Naive thymus-derived CD4-positive, alpha-beta T cell (primary cell): ENCODE results near the gene ITGB4. TPM values are rescaled to one million over a fixed set of nuclear protein-coding genes. Genes with fewer than 3 reads are reported as not detected.

Experiments
- ATAC-seq: fragments of 150-1000 bp; cut with Tn5 transposase; 2 replicates; pipeline ENCODE4 v1.10.0; 2021; ENCODE audit warnings: mild to moderate bottlenecking, moderate library complexity
- CTCF ChIA-PET: fragments of 350-600 bp; sonication (Branson Sonifier 250); formaldehyde crosslinking; loops from one replicate; lab custom pipeline; 2021; ENCODE audit warnings: antibody characterized with exemption; lab: Charles Lee
- POLR2A ChIA-PET: fragments of 350-600 bp; sonication (Branson Sonifier 250); formaldehyde crosslinking; loops from one replicate; lab custom pipeline; 2021; ENCODE audit warnings: antibody characterized with exemption, inconsistent platforms; lab: Charles Lee
- DNase-seq, 9 donors: peaks; one replicate each; pipeline versions ENCODE4 v3.0.0 to v3.0.0-alpha.2; 2020 to 2022; ENCODE audit warnings: mixed read lengths in 1 of 9
- H3K27ac ChIP-seq: one replicate; pipeline ENCODE4 v1.7.0; 2013; ENCODE audit warnings: mild to moderate bottlenecking, low read depth, low read length, moderate library complexity
- H3K27me3 ChIP-seq, 2 donors: one replicate each; pipeline ENCODE4 v1.7.0; 2013; ENCODE audit warnings: low read length in 2 of 2, mild to moderate bottlenecking in 2 of 2, moderate library complexity in 2 of 2; ENCODE audit not compliant: control insufficient read depth in 2 of 2, insufficient read depth in 2 of 2
- H3K36me3 ChIP-seq, 3 experiments: 1 replicate in 2 of 3; 2 replicates in 1 of 3; pipeline ENCODE4 v1.7.0; 2013; ENCODE audit warnings: low read length in 3 of 3, mild to moderate bottlenecking in 3 of 3, moderate library complexity in 1 of 3; ENCODE audit not compliant: insufficient read depth in 3 of 3, control insufficient read depth in 2 of 3
- H3K4me1 ChIP-seq, 2 donors: one replicate each; pipeline ENCODE4 v1.7.0; 2013; ENCODE audit warnings: low read length in 2 of 2, mild to moderate bottlenecking in 2 of 2, moderate library complexity in 1 of 2; ENCODE audit not compliant: control insufficient read depth in 2 of 2, insufficient read depth in 2 of 2
- H3K4me3 ChIP-seq: 2 replicates; pipeline ENCODE4 v1.7.0; 2013; ENCODE audit warnings: mild to moderate bottlenecking, low read length
- H3K9me3 ChIP-seq, 3 experiments: 1 replicate in 2 of 3; 2 replicates in 1 of 3; pipeline ENCODE4 v1.7.0; 2013; ENCODE audit warnings: low read length in 3 of 3; ENCODE audit not compliant: control insufficient read depth in 2 of 3
- H3K27ac Mint-ChIP-seq, 9 donors: one replicate each; pipeline ENCODE4 v1.8.0; 2020 to 2022; ENCODE audit warnings: mixed read lengths in 9 of 9, mild to moderate bottlenecking in 8 of 9, moderate library complexity in 5 of 9, inconsistent platforms in 2 of 9
- H3K27me3 Mint-ChIP-seq, 5 donors: one replicate each; pipeline ENCODE4 v1.8.0; 2021 to 2022; ENCODE audit warnings: mixed read lengths in 5 of 5, mild to moderate bottlenecking in 1 of 5
- H3K36me3 Mint-ChIP-seq, 5 donors: one replicate each; pipeline ENCODE4 v1.8.0; 2020 to 2022; ENCODE audit warnings: mixed read lengths in 5 of 5, mild to moderate bottlenecking in 3 of 5, inconsistent platforms in 1 of 5
- H3K4me1 Mint-ChIP-seq, 7 donors: one replicate each; pipeline ENCODE4 v1.8.0; 2020 to 2022; ENCODE audit warnings: mixed read lengths in 7 of 7, mild to moderate bottlenecking in 3 of 7, inconsistent platforms in 1 of 7
- H3K4me3 Mint-ChIP-seq, 10 donors: one replicate each; pipeline ENCODE4 v1.8.0; 2020 to 2022; ENCODE audit warnings: mild to moderate bottlenecking in 10 of 10, mixed read lengths in 10 of 10, moderate library complexity in 6 of 10, inconsistent platforms in 2 of 10
- H3K9me3 Mint-ChIP-seq, 11 donors: one replicate each; pipeline ENCODE4 v1.8.0; 2020 to 2022; ENCODE audit warnings: mixed read lengths in 11 of 11, mild to moderate bottlenecking in 4 of 11, inconsistent platforms in 1 of 11, moderate library complexity in 1 of 11
- intact Hi-C, 2 donors: fragments of 100-400 bp; cut with micrococcal nuclease; formaldehyde crosslinking; loops; one replicate each; pipeline ENCODE4 v1.15.1; 2023
- polyA plus RNA-seq, 2 donors: library from polyadenylated mRNA; unstranded; fragments of 300-500 nt; fragmentation: Illumina TruSeq; gene quantifications; one replicate each; pipeline ENCODE4 v1.2.3, GENCODE V29; 2021
- total RNA-seq, 6 experiments: library from RNA in 5 of 6; stranded (reverse) in 5 of 6; gene quantifications; 1 replicate in 5 of 6; 2 replicates in 1 of 6; pipeline ENCODE4 v1.2.3 and lab custom pipeline; 2021 to 2026

ITGB4 gene
- total and polyA plus RNA-seq, 7 experiments from 2014 or later = 0.09 to 1.8 (median 0.77) TPM

GRCh38 chr17:75752405-75752709, 31.1 kb downstream of the ITGB4 start:
- DNase-seq = no peak

DNA sequence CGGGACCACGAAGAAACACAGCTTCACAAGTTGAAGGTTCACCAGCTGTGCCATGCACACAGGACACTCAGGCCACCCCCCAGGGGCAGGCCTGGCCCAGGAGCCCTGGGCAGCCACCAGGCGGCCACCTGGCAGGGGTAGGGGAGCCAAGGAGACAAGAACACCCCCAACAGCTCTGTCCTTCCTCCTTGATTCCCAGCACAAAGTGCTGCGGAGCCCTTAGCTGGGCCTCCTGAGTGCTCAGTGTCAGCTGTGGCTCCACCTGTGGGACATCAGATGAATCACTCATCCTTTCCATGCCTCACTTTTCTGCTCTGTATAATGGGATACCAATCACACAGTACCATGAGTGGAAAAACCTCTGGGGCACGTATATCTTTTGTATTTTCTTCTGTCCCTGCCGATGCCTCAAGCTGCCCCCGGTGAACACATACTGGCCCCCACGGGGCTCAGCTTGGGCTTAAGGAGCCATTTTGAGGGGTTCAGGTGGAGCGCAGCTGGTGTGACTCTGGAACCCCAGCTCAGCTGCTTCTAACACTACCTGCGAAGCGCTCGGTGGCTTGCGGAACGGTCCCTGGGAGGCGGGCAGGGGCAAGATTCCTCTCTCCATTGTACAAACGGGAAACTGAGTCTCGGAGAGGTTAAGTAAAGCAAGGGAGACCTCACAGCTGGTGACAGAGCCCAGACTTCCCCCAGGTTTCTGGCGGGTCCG, 31.7 kb downstream of the ITGB4 start:
- CTCF ChIA-PET = interaction anchor here (0.6 to 2.8 kb wide), 38 partner anchors 8 to 546 kb away, joined by 3 to 21 read pairs (median 5); partner anchors contain the start of genes GALK1, RECQL5, SAP30BP and SLC25A19
- ATAC-seq (no peak), DNase-seq (no peak)
- intact Hi-C loops = loop anchor here (1.0 to 2.0 kb wide), 5 partner anchors 12 to 252 kb away; partner anchors contain the start of genes GALK1 (in 1 of the 2), TRIM65 (in 1 of the 2) and UNK (in 1 of the 2)
- H3K36me3 Mint-ChIP-seq = no peaks in the 10 kb centered on the region
- POLR2A ChIA-PET = interaction anchor here (0.5 to 2.5 kb wide), 26 partner anchors 9 to 632 kb away, joined by 3 to 62 read pairs (median 4); partner anchors contain the start of genes GALK1, MYO15B, RECQL5 and SAP30BP
- H3K27ac Mint-ChIP-seq = peak overlapping the region in 1 of 9 donors; percentile 59
- Histone ChIP-seq H3K9me3 (no peaks in the 10 kb centered on the region), H3K27me3 (no peaks in the 10 kb centered on the region), H3K27ac (peak overlapping the region; percentile 67), H3K36me3 (peaks cover 0 to 10% (median 0%) of the 10 kb centered on the region in 3 experiments), H3K4me1 (peaks cover 5 to 17% of the 10 kb centered on the region in 2 donors), H3K4me3 (peak overlapping the region; percentile 61)
- H3K4me3 Mint-ChIP-seq = peak overlapping the region; percentile 21 to 89 (median 58)
- peaks cover 6 to 19% (median 13%) of the 10 kb centered on the region in 7 donors for H3K4me1 Mint-ChIP-seq
- H3K9me3 Mint-ChIP-seq = no peaks in the 10 kb centered on the region
- H3K27me3 Mint-ChIP-seq = peaks cover 0 to 4% (median 0%) of the 10 kb centered on the region in 5 donors

More at GRCh38 chr17:75752405-75752709, 31.1 kb downstream of the ITGB4 start:
- Mint-ChIP-seq H3K4me1 (peaks cover 12 to 24% (median 18%) of the 10 kb centered on the region in 7 donors), H3K36me3 (no peaks in the 10 kb centered on the region), H3K27me3 (peaks cover 0 to 5% (median 0%) of the 10 kb centered on the region in 5 donors), H3K27ac (peak overlapping the region in 1 of 9 donors; percentile 82), H3K4me3 (peak overlapping the region in 6 of 10 donors; percentile 9 to 51 (median 40)), H3K9me3 (no peaks in the 10 kb centered on the region)
- no peak overlapping the region for H3K4me3 ChIP-seq
- peaks cover 0 to 4% (median 0%) of the 10 kb centered on the region in 3 experiments for H3K36me3 ChIP-seq
- peaks cover 5 to 17% of the 10 kb centered on the region in 2 donors for H3K4me1 ChIP-seq
- no peak for ATAC-seq
- intact Hi-C loops = loop anchor here in 1 of 2 donors (2.0 kb wide), 4 partner anchors 24 to 252 kb away; partner anchors contain the start of genes TRIM65 and UNK
- H3K9me3 ChIP-seq = no peaks in the 10 kb centered on the region
- POLR2A ChIA-PET = interaction anchor here (0.7 to 2.5 kb wide), 3 partner anchors 12 to 103 kb away, joined by 3 to 62 read pairs (median 4); partner anchors contain the start of gene WBP2
- no peak overlapping the region for H3K27ac ChIP-seq
- CTCF ChIA-PET = interaction anchor here (0.6 to 2.8 kb wide), 5 partner anchors 32 to 119 kb away, joined by 3 to 21 read pairs (median 9); partner anchors contain the start of genes SMIM5 and UNK
- H3K27me3 ChIP-seq = no peaks in the 10 kb centered on the region

GRCh38 chr17:75753514-75754377, 32.5 kb downstream of the ITGB4 start:
- Mint-ChIP-seq H3K4me1 (peaks cover 6 to 18% (median 12%) of the 10 kb centered on the region in 7 donors), H3K27me3 (peaks cover 0 to 4% (median 0%) of the 10 kb centered on the region in 5 donors), H3K9me3 (no peaks in the 10 kb centered on the region), H3K4me3 (peak overlapping the region; percentile 39 to 89 (median 59)), H3K27ac (peak overlapping the region in 1 of 9 donors; percentile 46), H3K36me3 (no peaks in the 10 kb centered on the region)
- peaks cover 0 to 13% (median under 1%) of the 10 kb centered on the region in 3 experiments for H3K36me3 ChIP-seq
- peak overlapping the region; percentile 67 for H3K27ac ChIP-seq
- peaks cover 5 to 17% of the 10 kb centered on the region in 2 donors for H3K4me1 ChIP-seq
- CTCF ChIA-PET = interaction anchor here (0.6 to 2.8 kb wide), 41 partner anchors 9 to 552 kb away, joined by 3 to 21 read pairs (median 5); partner anchors contain the start of genes GALK1, RECQL5, SAP30BP and SLC25A19
- no peaks in the 10 kb centered on the region for H3K27me3 ChIP-seq
- ATAC-seq (peak; percentile 86), DNase-seq (peak; percentile 57 to 82 (median 72))
- H3K4me3 ChIP-seq = peak overlapping the region; percentile 61
- POLR2A ChIA-PET = interaction anchor here (0.5 to 2.5 kb wide), 26 partner anchors 9 to 631 kb away, joined by 3 to 62 read pairs (median 4); partner anchors contain the start of genes GALK1, MYO15B, RECQL5 and SAP30BP
- intact Hi-C loops = loop anchor here (1.0 to 2.0 kb wide), 6 partner anchors 12 to 251 kb away; partner anchors contain the start of genes GALK1 (in 1 of the 2), TRIM65 (in 1 of the 2) and UNK (in 1 of the 2)
- no peaks in the 10 kb centered on the region for H3K9me3 ChIP-seq

DNA sequence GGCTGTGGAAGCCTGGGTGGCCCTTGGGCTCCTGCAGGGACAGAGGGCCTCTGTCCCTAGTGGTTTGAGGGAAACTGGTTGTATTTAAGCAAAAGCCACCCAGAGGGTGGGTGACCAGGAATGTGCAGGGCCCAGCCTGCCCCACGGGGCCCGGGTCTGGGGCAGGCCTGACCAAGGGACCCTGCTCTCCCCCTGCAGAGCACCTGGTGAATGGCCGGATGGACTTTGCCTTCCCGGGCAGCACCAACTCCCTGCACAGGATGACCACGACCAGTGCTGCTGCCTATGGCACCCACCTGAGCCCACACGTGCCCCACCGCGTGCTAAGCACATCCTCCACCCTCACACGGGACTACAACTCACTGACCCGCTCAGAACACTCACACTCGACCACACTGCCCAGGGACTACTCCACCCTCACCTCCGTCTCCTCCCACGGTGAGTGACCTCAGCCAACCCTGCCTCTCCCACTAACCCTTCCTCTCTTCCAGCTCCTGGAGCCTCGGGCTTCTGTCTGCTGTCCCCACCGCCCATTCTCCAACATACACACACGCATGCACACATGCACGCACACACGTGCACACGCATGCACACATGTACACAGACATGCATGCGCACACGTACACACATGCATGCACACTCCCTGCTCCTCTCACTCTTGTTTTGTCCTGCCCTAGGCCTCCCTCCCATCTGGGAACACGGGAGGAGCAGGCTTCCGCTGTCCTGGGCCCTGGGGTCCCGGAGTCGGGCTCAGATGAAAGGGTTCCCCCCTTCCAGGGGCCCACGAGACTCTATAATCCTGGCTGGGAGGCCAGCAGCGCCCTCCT, 33.3 kb downstream of the ITGB4 start:
- H3K27me3 Mint-ChIP-seq = peaks cover 0 to 4% (median 0%) of the 10 kb centered on the region in 5 donors
- H3K4me3 Mint-ChIP-seq = peak overlapping the region; percentile 49 to 89 (median 64)
- ChIA-PET CTCF (interaction anchor here (0.9 to 2.8 kb wide), 11 partner anchors 9 to 121 kb away, joined by 4 to 21 read pairs (median 9); partner anchors contain the start of genes GALK1, RECQL5, SAP30BP and SMIM5), POLR2A (interaction anchor here (0.7 to 2.5 kb wide), 13 partner anchors 8 to 94 kb away, joined by 3 to 62 read pairs (median 6); partner anchors contain the start of genes GALK1, RECQL5, SAP30BP and UNK)
- Histone ChIP-seq H3K27ac (peak overlapping the region; percentile 67), H3K4me1 (peaks cover 5 to 14% of the 10 kb centered on the region in 2 donors), H3K9me3 (no peaks in the 10 kb centered on the region), H3K36me3 (peaks cover 0 to 14% (median 3%) of the 10 kb centered on the region in 3 experiments), H3K4me3 (no peak overlapping the region), H3K27me3 (no peaks in the 10 kb centered on the region)
- DNase-seq (no peak), ATAC-seq (no peak)
- no peaks in the 10 kb centered on the region for H3K9me3 Mint-ChIP-seq
- peaks cover 6 to 17% (median 12%) of the 10 kb centered on the region in 7 donors for H3K4me1 Mint-ChIP-seq
- peak overlapping the region; percentile 43 to 86 (median 80) for H3K27ac Mint-ChIP-seq
- no peaks in the 10 kb centered on the region for H3K36me3 Mint-ChIP-seq
- intact Hi-C loops = loop anchor here in 1 of 2 donors (1.0 kb wide), 1 partner anchor 73 kb away; no protein-coding TSS in a partner anchor

- Mint-ChIP-seq H3K27me3 (no peaks in the 10 kb centered on the region), H3K27ac (peak overlapping the region in 4 of 9 donors; percentile 41 to 84 (median 70)), H3K4me3 (peak overlapping the region in 3 of 10 donors; percentile 49 to 89 (median 79)), H3K4me1 (peaks cover 5 to 13% (median 10%) of the 10 kb centered on the region in 7 donors), H3K36me3 (no peaks in the 10 kb centered on the region), H3K9me3 (no peaks in the 10 kb centered on the region)
- H3K36me3 ChIP-seq = peaks cover 0 to 16% (median 3%) of the 10 kb centered on the region in 3 experiments
- no peaks in the 10 kb centered on the region for H3K9me3 ChIP-seq
- no peak overlapping the region for H3K27ac ChIP-seq
- DNase-seq (no peak), ATAC-seq (no peak)
- intact Hi-C loops = no loop called here
- H3K4me1 ChIP-seq = peaks cover 5 to 12% of the 10 kb centered on the region in 2 donors
- H3K4me3 ChIP-seq = no peak overlapping the region
- POLR2A ChIA-PET = interaction anchor here (0.7 to 1.6 kb wide), 4 partner anchors 9 to 67 kb away, joined by 4 to 5 read pairs (median 4); partner anchors contain the start of gene GALK1
- no peaks in the 10 kb centered on the region for H3K27me3 ChIP-seq
- CTCF ChIA-PET = interaction anchor here (0.6 to 2.8 kb wide), 3 partner anchors 8 to 190 kb away, joined by 3 to 21 read pairs (median 3); no protein-coding TSS in a partner anchor
Observed at GRCh38 chr17:75755205-75755901, 34.1 kb downstream of the ITGB4 start.
